HCT116 (cell line): ENCODE data around the gene AVL9.

ENCODE experiments used
- EZH2 ChIP-seq: fragments of 200-600 bp; sonication (generic); IDR thresholded peaks from 2 replicates; pipeline ENCODE4 v1.6.1; 2017; ENCODE audit warnings: antibody characterized with exemption, mixed run types
- JUND ChIP-seq: IDR thresholded peaks from 2 replicates; pipeline ENCODE4 v1.6.1; 2012
- POLR2A ChIP-seq: IDR thresholded peaks from 2 replicates; pipeline ENCODE4 v1.7.0; 2011; ENCODE audit warnings: borderline replicate concordance; ENCODE audit not compliant: insufficient read depth, insufficient read length; ENCODE audit errors: extremely low read depth
- SP1 ChIP-seq: IDR thresholded peaks from 2 replicates; pipeline ENCODE4 v1.6.1; 2012; ENCODE audit warnings: low read depth
- ZNF274 ChIP-seq: fragments of 200-500 bp; sonication (Bioruptor generic); IDR thresholded peaks from 2 replicates; pipeline ENCODE4 v1.6.1; 2014; ENCODE audit warnings: mild to moderate bottlenecking, low read depth, low read length, inconsistent platforms
- TF ChIP-seq, protein P1 (sequence below): IDR thresholded peaks from 2 replicates; pipeline ENCODE4 v1.6.1; 2012
- TF ChIP-seq, protein P2 (sequence below), 3 experiments: fragments of 200-600 bp in 1 of 3; sonication (generic) in 1 of 3; IDR thresholded peaks in 2 of 3; conservative IDR thresholded peaks in 1 of 3; 2 replicates each; pipeline ENCODE4 v1.5.1; 2012 to 2017; ENCODE audit warnings: low read depth in 2 of 3, low read length in 2 of 3, antibody characterized with exemption in 1 of 3, borderline replicate concordance in 1 of 3, control low read depth in 1 of 3, mild to moderate bottlenecking in 1 of 3, mixed read lengths in 1 of 3, mixed run types in 1 of 3, moderate library complexity in 1 of 3; ENCODE audit not compliant: insufficient read depth in 1 of 3

DNA sequence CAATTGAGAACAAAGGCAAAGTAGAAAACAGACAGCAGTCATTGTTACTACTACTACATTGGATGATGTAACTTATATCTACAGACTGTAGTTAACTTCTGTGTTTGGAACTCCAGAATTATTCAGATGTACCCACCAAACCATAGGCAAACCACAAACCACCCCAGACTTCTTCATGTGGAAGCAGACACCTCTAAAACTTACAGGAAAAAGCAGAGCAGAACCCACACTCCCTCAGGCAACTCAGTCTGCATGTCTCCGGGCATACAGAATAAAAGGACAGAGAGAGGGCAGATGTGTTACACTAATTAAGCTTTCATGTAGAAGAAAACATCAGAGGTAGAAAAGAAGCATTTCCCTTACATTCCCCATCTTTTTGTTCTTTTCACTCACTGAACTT lies 14.1 kb upstream of the AVL9 start:
- TF ChIP-seq SP1 (no peak), JUND (no peak), ZNF274 (no peak), POLR2A (no peak), EZH2 (no peak)
- TF ChIP-seq, protein P1, sequence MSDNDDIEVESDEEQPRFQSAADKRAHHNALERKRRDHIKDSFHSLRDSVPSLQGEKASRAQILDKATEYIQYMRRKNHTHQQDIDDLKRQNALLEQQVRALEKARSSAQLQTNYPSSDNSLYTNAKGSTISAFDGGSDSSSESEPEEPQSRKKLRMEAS = no peak
- TF ChIP-seq, protein P2, sequence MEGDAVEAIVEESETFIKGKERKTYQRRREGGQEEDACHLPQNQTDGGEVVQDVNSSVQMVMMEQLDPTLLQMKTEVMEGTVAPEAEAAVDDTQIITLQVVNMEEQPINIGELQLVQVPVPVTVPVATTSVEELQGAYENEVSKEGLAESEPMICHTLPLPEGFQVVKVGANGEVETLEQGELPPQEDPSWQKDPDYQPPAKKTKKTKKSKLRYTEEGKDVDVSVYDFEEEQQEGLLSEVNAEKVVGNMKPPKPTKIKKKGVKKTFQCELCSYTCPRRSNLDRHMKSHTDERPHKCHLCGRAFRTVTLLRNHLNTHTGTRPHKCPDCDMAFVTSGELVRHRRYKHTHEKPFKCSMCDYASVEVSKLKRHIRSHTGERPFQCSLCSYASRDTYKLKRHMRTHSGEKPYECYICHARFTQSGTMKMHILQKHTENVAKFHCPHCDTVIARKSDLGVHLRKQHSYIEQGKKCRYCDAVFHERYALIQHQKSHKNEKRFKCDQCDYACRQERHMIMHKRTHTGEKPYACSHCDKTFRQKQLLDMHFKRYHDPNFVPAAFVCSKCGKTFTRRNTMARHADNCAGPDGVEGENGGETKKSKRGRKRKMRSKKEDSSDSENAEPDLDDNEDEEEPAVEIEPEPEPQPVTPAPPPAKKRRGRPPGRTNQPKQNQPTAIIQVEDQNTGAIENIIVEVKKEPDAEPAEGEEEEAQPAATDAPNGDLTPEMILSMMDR (IDR thresholded peaks at IDR 0.05 in 2 of 3, conservative IDR thresholded peaks at IDR 0.05 in 1 of 3; ENCODE audit: borderline replicate concordance in 1 of 3, insufficient read depth in 1 of 3, low read depth in 2 of 3, low read length in 2 of 3) = no peak
